AG04449 (cell line): ENCODE measurements around the gene KLHL6.

Experiments
- CTCF ChIA-PET: fragments of 350-600 bp; formaldehyde crosslinking; extraction: SDS; loops from one replicate; lab custom pipeline; 2021; ENCODE audit warnings: antibody characterized with exemption; lab: Yijun Ruan, JAX
- POLR2A ChIA-PET: fragments of 400-600, 350-600 bp; formaldehyde crosslinking; extraction: SDS; loops from one replicate; lab custom pipeline; 2020; ENCODE audit warnings: antibody characterized with exemption, inconsistent platforms; lab: Yijun Ruan, JAX
- DNase-seq: peaks from one replicate; pipeline ENCODE4 v3.0.0-alpha.2; 2010; ENCODE audit warnings: low read depth, low spot score
- H3K4me3 ChIP-seq: 2 replicates; pipeline ENCODE4 v1.5.1; 2011; ENCODE audit warnings: low read depth, mild to moderate bottlenecking, control low read depth, low read length
- TF ChIP-seq, protein P1 (sequence below): IDR thresholded peaks from one replicate; pipeline ENCODE4 v1.5.1; 2011; ENCODE audit warnings: mild to moderate bottlenecking, moderate library complexity, low read length, control low read depth, inconsistent platforms; ENCODE audit not compliant: insufficient read depth; ENCODE audit errors: missing control alignments

KLHL6 gene

DNA sequence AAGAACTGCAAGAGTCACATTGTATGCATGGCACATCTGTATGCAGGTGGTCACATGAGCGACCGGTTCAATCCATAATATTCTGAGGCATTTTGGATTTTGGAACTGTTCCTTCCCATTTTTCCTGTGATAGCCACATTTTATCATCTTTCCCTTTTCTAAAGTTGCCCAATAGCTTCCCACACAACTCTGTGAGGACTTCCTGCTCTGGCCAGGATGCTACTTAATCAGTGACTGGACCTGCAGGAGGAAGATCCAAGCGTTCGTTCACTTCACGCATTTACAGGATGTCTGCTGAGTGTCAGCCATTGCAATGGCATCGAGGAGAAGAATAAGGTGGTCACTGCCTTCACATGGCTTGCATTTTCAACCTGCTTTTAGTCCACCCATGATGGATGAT lies 9.8 kb downstream of the KLHL6 start:
- DNase-seq, result no peak
- CTCF ChIA-PET, result no interaction called here
- no peak overlapping the region for H3K4me3 ChIP-seq
- TF ChIP-seq, protein P1, sequence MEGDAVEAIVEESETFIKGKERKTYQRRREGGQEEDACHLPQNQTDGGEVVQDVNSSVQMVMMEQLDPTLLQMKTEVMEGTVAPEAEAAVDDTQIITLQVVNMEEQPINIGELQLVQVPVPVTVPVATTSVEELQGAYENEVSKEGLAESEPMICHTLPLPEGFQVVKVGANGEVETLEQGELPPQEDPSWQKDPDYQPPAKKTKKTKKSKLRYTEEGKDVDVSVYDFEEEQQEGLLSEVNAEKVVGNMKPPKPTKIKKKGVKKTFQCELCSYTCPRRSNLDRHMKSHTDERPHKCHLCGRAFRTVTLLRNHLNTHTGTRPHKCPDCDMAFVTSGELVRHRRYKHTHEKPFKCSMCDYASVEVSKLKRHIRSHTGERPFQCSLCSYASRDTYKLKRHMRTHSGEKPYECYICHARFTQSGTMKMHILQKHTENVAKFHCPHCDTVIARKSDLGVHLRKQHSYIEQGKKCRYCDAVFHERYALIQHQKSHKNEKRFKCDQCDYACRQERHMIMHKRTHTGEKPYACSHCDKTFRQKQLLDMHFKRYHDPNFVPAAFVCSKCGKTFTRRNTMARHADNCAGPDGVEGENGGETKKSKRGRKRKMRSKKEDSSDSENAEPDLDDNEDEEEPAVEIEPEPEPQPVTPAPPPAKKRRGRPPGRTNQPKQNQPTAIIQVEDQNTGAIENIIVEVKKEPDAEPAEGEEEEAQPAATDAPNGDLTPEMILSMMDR, result no peak
- POLR2A ChIA-PET, result no interaction called here

DNA sequence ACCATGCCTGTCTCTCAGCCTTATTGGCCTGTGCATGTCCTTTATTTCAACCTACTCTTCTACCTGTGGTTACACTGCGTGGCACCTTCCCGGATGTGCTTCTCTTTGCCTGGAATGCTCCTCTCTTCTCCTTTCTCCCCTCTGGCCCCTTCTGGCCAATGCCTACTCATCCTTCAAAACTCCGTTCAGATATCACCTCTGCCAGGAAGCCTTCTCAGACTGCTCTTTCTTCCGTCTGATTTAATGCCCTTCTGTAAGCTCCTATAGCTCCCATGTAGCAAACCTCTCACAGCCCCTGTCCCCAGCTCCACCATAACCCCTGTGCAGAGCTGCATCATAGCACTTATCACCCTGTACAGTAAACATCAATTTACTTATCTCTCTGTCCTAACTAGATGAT lies 13.2 kb downstream of the KLHL6 start:
- CTCF ChIA-PET, result interaction anchor here (1.2 kb wide), 1 partner anchor 15 kb away, joined by 6 read pairs; no protein-coding TSS in a partner anchor

DNA sequence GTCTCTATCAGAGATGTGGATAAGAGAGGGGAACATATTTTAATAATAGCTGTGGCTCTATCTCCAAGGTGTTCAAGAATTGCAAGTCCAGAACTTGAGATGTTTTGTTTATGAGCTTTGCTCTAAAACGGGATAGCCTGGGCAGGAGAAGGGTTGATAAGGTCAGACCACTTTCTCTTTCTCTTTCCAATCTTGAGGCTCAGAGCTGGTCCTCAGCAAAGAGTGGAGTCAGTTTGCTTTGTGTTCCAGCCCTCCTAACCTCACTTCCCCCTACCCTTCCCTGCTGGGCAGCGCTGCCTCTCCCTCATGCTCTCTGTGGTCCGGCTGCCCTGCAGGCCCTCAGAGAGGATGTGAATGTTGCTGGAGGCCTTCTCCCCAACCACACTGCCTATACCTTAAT lies 13.8 kb downstream of the KLHL6 start:
- CTCF ChIA-PET, result interaction anchor here (1.2 kb wide), 1 partner anchor 14 kb away, joined by 6 read pairs; no protein-coding TSS in a partner anchor
- no peak overlapping the region for H3K4me3 ChIP-seq
- TF ChIP-seq, protein P1, result no peak
- no peak for DNase-seq
- POLR2A ChIA-PET, result no interaction called here

More for the DNA sequence above, 13.2 kb downstream of the KLHL6 start:
- POLR2A ChIA-PET, result no interaction called here
- DNase-seq, result no peak
- no peak overlapping the region for H3K4me3 ChIP-seq
- TF ChIP-seq, protein P1, result no peak

DNA sequence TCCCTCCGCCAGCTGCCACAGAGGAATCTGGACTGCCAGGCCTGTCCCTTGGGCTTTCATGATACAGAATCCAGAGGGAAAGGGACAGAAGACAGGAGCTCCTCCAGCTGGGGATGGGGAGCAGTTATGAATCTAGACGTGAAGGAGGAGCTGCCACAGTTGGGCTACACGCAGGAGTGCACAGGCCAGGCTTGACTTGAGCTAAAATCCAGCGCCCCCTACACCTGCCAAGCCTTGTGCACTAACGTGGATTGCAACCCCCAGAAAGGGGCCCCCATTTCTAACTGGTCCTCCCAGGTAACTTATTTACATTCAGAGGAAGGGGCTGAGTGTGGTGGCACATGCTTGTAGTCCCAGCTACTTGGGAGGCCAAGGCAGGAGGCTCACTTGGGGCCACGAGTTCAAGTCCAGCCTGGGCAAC lies 14.3 kb downstream of the KLHL6 start:
- no peak for DNase-seq
- no peak overlapping the region for H3K4me3 ChIP-seq
- CTCF ChIA-PET, result interaction anchor here (1.2 kb wide), 1 partner anchor 14 kb away, joined by 6 read pairs; no protein-coding TSS in a partner anchor
- POLR2A ChIA-PET, result no interaction called here
- TF ChIP-seq, protein P1, result no peak

DNA sequence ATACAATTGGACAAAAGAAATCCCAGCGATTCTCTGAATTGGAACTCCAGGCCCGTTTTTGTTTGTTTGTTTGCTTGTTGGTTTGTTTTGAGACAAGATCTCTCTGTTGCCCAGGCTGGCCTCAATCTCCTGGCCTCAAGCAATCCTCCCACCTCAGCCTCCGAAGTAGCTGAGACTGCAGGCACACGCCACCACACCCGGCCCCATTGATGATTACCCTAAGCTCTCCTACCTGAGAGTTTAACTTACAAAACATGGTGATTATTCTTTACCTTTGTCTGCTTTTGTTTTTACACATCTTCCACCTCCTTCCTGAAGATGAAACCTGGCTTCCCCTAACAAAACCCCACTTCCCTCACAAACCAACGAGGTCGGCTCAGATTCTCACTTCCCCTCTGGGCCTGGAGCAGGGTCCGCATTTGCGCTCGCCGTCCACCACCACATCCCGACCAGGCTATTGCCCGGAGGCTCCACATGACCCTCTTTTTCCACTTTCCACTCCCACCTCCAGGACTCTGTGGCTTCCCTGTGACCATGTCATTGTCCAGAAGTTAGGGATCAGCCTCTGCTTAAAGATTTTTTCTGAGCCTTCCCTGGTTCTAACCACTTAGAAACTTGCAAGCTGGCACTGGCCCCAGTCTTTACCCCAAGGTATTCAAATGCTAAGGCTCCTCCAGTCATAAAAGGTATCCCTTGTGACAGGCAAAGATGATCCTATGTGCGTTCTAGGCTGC lies 14.8 kb downstream of the KLHL6 start:
- no peak overlapping the region for H3K4me3 ChIP-seq
- POLR2A ChIA-PET, result no interaction called here
- DNase-seq, result no peak

DNA sequence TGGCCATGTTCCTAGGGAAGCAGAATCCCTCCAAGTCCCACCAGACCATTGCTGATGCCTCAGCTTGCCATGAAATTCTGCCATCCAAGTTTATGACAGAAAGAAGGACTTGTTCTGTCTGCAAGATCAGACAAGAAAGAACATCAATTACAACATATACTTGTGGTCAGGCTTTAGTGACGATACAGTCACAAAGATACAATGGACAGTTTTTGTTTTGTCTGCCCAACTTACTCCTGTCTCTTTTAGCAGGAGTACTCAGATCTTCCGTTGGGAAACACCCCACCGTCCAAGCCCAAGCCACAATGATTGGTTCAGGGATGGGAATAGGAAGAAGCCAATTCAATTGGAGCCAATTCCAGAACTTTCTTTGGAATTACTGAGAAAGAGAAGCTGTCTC lies 15.7 kb downstream of the KLHL6 start:
- H3K4me3 ChIP-seq, result no peak overlapping the region
- no peak for DNase-seq
- CTCF ChIA-PET, result interaction anchor here (1.0 to 1.4 kb wide), 2 partner anchors 9 to 37 kb away, joined by 3 read pairs; no protein-coding TSS in a partner anchor
- POLR2A ChIA-PET, result no interaction called here
- TF ChIP-seq, protein P1, result no peak

More for the DNA sequence above, 14.8 kb downstream of the KLHL6 start:
- TF ChIP-seq, protein P1, result no peak
- CTCF ChIA-PET, result interaction anchor here (1.0 to 1.4 kb wide), 2 partner anchors 8 to 38 kb away, joined by 3 read pairs; no protein-coding TSS in a partner anchor
